Hematopoietic multipotent progenitor cell treated with erythropoietin and hydrocortisone succinate and interleukin-3 and kit ligand, for 6 days (in vitro differentiated cells): ENCODE measurements around the gene TNF.

Experiments used
- DNase-seq: peaks from one replicate; pipeline ENCODE4 v3.0.0-alpha.2; 2015

TNF gene

GRCh38 chr6:31575335-31575901 is at the start of gene TNF:
Gene TNF, plus strand, starts transcription at chr6:31575565. Its CDS starts 177 bp downstream, at chr6:31575742.
- DNase-seq = no peak

DNA sequence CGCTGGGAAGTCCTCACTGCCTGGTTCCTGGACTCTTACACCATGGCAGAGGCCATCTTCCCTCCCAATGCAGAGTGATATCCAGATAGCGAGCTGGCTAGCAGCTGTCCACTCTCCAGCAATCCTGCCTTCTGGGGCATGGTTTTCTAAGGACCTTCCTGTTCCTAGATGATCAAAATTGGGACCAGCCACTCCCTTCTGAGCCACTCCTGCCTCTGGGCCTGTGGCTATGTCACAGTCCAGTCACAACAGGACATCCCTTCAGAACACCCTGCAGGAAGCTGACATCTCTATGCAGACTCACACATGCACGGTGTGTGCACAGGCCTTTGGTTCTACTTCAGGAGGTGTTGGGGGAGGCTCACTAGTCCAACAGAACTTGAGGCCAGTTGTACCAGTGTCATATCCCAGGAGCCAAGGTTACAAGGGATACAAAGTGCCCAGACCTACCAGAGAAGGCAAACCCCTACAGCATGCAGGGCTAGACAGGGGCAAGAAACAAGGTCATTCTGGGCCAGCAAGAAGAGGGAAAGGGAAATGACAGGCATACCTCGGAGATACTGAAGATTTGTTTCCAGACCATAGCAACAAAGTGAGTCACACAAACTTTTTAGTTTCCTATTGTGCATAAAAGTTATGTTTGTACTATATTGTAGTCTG is 49.3 kb upstream of the TNF start:
- DNase-seq = no peak

GRCh38 chr6:31528307-31528777 is 47.0 kb upstream of the TNF start:
- DNase-seq = peak; percentile 24

DNA sequence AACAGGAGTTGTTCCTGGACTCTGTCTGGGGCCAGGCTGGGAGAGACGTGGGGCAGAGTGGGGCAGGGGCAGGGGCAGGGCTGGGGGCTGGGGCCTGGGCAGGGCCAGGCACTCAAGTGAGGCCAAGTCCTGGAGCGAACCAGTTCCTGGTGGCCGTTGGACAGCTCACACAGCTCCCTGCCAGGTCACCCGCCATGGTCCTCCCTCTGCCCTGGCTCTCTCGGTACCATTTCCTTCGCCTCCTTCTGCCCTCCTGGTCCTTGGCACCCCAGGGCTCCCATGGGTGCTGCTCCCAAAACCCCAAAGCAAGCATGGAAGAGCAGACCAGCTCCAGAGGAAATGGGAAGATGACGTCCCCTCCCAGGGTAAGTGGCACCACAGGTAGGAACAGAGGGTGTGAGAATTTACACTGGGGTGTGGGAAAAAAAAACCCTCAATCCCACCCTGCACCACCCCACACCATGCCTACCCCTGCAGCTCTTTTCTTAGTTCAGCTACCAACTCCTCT is 46.5 kb upstream of the TNF start, which contains the start of gene MCCD1:
TSS of gene MCCD1 (plus strand) at position 142 of the 508 bp plus-strand sequence. CDS start at position 195, 53 bp downstream.
- DNase-seq = no peak

DNA sequence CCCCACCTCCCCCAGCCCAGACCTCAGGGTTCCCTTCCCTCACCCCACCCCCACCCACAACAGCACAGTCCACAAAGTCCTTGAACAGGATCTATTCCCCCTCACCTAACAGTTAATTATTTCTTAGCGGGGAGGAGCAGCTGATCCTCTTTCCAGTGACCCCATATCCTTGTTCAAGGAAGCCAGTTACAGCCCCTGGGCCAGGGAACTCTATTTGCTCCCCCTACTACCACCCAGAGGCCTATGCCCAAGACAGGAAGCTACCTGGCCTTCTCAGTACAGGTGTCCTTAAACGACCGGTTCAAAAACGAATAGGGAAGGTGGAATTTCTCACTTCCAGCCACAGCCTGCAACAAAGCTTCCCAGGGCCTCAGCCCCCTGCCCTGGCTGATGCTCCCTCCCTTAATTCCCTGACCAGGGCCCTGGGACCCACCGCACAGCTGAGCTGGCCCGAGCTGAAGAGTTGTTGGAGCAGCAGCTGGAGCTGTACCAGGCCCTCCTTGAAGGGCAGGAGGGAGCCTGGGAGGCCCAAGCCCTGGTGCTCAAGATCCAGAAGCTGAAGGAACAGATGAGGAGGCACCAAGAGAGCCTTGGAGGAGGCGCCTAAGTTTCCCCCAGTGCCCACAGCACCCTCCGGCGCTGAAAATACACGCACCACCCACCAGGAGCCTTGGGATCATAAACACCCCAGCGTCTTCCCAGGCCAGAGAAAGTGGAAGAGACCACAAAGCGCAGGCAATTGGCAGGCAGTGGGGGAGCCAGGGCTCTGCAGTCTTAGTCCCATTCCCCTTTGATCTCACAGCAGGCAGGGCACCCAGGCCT is 45.8 kb upstream of the TNF start:
- no peak for DNase-seq

- DNase-seq = no peak
These were observed 44.7 kb upstream of the TNF start for GRCh38 chr6:31530659-31531058.

DNA sequence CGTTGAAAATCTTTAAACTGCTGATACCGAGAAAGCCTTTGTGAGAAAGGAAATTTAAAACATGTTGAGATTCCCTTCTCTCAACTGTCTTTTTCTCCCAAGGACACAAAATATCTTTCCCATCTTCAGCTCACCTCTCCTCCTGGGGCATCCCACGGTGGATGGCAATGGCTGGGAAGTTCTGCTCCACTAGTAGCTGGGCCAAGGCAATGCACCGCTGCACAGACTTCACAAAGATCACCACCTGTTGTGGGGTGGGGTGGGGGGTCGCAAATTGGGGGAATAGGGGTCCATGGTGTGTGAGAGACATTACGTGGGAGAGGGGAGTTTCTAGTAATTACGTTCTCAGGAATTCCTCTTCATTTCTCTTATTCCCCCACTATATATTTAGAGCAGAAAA is 44.2 kb upstream of the TNF start:
- no peak for DNase-seq

DNA sequence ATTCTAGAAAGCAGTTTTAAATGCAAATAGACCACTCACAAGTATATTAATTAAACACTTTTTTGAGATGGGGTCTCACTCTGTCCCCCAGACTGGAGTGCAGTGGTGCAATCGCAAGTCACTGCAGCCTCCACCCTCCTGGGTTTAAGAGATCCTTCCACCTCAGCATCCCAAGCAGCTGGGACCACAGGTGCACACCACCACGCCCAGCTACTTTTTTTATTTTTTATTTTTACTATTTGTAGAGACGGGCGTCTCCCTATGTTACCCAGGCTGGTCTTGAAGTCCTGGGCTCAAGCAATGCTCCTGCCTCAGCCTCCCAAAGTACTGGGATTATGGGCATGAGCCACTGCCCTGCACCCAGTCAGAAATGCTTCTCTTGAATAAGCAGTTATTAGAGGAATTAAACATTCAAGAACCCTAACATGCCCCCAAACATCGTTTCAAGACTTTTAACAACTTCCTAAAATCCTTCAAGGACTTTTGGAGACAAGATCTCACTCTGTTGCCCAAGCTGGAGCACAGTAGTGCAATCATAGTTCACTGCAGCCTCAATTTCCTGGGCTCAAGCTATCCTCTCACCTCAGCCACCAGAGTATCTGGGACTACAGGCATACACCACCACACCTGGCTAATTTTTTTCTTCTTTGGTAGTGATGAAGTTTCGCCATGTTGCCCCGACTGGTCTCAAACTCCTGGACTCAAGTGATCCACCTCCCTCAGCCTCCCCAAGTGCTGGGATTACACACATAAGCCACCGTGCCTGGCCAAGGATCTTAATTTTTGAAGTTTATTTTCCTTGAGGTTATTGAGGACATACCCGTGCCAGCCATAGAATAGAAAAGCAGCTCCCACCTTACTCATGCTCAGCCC is 43.4 kb upstream of the TNF start:
- DNase-seq = no peak

DNA sequence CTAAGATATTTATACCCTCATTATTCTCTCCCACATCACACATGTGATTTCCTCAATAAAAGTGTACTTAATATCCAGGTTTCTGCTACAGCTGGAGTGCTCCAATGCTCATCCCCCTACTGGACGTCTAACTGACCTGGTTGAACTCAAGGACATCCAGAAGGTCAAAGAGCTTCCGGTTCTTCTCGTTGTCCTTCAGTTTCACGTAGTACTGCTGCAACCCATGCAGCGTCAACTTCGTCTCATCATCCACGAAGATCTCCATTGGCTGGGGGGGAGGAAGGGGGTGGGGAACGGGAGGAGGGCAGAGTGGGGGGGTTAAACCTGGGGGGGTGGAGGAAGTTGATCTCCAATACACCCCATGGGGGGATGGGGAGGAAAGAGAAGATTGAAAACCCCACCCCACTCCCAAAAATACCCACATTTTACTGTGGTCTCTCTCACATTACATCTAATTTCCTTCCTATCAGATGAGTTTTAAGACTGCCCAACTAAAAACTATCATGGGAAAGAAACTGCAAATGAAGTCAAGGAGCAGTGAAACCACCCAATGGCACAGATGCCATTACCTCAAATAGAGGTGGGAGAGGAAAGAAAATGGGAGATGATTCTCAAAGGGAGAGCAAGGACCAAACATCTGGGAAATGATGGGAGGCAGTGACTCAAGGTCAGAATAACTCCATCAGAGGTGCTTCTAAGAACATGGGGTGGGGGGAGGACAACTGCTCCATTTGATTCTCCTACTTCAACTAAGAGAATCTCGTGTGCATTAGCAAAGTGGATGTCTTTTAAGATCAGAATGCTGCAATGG is 42.5 kb upstream of the TNF start:
- DNase-seq = no peak

DNA sequence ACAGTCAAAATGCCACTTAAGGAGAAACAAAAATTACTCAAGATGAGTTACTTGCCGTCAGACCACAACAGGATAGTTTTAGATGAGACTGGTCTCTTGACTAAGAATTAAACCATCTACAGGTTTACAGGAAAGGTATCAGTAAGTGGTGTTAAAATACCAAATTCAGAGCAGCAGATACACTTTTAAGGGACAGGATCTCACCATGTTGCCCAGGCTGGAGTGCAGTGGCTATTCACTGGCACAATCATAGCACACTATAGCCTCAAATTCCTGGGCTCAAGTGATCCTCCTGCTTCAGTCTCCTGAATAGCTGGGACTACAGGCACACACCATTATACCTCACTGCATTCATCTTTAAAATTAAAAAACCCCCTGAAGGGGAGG is 41.9 kb upstream of the TNF start:
- no peak for DNase-seq

DNA sequence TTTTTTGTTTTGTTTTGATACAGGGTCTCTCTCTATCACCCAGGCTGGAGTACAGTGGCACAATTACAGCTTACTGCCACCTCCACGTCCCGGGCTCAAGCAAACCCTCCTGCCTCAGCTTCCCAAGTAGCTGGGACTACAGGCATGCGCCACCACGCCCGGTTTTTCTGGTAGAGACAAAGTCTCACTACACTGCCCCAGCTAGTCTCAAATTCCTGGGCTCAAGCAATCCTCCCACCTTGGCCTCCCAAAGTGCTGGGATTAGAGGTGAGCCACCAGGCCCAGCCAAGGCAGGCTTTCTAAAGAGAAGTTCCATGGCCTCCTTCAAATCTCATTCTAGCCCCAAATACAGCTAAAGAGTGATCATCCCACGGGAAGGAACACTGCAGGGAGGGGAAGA is 41.4 kb upstream of the TNF start:
- no peak for DNase-seq

- no peak for DNase-seq
These were observed 40.8 kb upstream of the TNF start for GRCh38 chr6:31534521-31535040.

- no peak for DNase-seq
These were observed 39.6 kb upstream of the TNF start for GRCh38 chr6:31535538-31536324.

DNA sequence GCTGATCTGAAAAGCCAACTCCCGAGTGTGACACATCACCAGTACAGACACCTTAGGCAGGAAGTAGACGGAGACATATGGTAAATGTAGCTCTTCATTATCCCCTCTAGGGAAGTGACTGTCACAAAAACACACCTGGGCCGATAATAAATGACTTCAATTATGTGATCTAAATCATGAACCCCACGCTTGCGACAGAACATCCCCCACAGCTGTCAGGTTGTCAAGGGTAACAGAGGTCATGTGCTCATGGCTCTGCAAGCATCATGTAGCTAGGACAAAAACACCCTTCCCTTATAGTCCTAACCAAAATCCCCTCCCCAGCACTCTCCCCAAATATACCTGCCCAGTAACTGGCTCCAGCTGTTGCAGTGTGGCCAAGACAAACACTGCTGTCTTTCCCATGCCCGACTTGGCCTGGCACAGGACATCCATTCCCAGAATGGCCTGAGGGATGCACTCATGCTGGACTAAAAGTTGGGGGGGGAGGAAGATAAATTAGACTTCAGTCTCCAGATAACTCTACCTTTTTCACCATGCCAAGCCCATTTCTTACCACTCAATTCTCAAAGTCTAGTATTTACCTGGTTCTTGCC is 36.5 kb upstream of the TNF start:
- DNase-seq = no peak

DNA sequence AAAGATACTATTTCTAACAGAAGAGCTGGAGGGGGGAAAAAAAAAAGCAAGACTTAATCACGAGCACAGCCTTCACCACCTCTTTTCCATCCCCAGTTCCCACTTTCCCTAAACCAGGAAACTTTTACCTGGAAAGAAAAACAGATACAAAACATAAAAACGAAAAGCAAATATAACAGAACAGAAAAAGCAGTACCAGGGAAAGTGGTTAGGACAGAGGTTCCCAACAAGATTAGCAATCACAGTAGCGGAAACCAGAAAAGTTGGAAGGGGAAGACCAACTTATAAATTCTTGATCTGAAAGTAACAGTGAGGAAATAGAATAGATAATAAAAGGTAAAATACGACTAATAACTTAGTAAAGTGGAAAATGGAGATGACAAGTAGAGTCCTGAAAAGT is 34.7 kb upstream of the TNF start:
- no peak for DNase-seq

DNA sequence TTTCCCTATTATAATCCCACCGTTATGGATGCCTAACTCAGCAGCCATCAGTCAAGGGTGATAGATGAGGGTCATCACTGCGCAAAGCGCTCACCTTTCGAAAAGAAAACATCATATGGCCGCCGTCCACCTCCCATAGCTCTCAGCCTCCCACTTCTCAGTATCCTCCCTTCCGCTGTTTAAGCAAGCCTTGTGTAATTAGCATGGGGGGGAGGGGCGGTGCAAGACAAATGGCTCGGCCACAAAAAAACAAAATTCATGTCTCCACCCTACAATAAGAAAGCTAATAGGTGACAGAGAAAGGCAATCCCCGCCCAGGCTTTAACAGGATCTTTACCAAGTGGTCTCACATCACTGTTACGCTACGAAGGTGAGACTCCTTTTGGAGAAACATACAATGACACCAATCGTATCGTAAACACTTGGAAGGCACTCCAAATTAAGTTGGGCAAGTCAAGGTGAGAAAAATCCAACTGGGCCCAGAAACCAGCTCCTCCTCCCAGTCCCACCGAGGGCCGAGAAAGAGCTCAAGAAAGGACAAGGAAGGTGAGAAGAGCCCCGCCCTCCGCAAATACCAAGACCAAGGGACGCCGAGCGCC is 34.2 kb upstream of the TNF start:
- peak; percentile 90 for DNase-seq

DNA sequence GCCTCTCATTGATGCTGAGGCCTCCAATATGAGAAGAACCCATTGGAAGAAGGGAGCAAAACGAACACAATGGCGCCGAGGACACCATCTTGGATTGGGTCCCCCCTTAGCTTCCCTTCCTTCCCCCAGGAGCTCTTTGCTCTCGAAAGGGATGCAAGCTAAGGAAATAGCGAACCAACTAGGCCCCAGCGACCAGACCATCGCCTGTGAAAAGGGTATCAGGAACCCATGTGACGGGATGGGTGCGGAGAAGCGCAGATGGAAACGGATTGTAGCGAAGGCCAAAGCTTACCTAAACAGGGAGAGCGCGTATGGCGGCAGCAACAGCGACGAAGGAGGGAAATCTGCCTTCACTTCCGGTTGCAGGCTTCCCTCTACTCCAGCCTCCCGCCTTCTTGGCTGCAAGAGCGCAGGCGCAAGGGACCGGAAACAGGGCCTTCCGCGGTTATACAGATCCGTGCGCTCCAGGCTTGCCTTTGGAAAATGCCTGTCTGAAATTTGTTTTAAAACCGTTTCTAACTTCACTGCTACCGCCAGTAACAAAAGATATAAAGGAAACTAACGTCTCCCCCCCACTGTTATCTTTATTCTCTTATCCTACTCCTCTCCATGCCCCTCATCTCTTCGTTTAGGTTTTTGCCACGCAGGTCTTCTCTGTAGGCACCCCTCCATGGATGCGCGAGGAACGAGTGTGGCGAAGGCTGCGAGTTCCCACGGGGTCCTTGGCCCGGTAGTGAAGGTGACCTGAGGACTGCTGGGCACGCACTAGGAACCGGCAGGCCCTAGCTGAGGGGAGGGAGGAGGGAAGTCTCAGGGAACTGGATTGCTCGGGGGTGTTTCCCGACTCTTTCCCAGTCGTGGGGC is 33.5 kb upstream of the TNF start, which contains the start of gene DDX39B:
TSS of gene DDX39B (minus strand) at position 346 of the 864 bp plus-strand sequence. CDS start 1,471 bp downstream, outside the sequence.
- DNase-seq = peak; percentile 99

DNA sequence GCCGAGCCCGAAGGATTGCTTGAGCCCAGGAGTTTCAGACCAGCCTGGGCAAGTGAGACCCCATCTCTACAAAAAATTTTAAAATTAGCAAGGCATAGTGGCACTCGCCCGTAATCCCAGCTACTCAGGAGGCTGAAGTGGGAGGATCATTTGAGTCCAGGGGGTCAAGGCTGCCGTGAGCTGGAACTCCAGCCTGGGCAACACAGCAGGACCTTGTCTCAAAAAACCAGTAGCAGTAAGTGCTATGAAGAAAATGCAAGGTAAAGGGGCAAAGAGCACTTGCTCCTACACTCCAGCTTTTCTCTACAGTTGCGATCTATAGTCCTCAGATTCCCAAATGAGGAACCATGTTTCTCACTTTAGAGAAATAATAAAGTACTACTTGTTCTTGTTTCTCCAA is 31.7 kb upstream of the TNF start:
- DNase-seq = no peak

- no peak for DNase-seq
These were observed 30.7 kb upstream of the TNF start for GRCh38 chr6:31544676-31545075.
